GM12878 (cell line): ENCODE data around the gene KCNB1. TPM values are rescaled to one million over a fixed set of nuclear protein-coding genes. Genes with fewer than 3 reads are reported as not detected.

Source experiments
- ATAC-seq: fragments of 200-7000 bp; cut with Tn5 transposase; 3 replicates; pipeline ENCODE4 v1.9.1; 2020; ENCODE audit warnings: mild to moderate bottlenecking, moderate library complexity
- BruUV-seq: library from RNA; stranded (reverse); fragments of 400-500 nt; replicated peaks from 2 replicates; lab custom pipeline; 2021; lab: Mats Ljungman, UMichigan
- CTCF ChIA-PET: fragments of 300-600 bp; sonication (Branson Sonifier 250); formaldehyde crosslinking; extraction: SDS; loops from one replicate; lab custom pipeline; 2021; ENCODE audit warnings: inconsistent platforms; lab: Yijun Ruan, JAX
- POLR2A ChIA-PET: fragments of 350-600 bp; formaldehyde crosslinking; extraction: SDS; loops from one replicate; lab custom pipeline; 2021; ENCODE audit warnings: inconsistent platforms; lab: Charles Lee
- RAD21 ChIA-PET: fragments of 300-600 bp; sonication (Branson Sonifier 250); formaldehyde crosslinking; loops from one replicate; lab custom pipeline; 2023; ENCODE audit warnings: antibody characterized with exemption; ENCODE audit not compliant: unreplicated experiment; lab: Charles Lee
- SMC1A ChIA-PET: fragments of 300-600 bp; sonication (Branson Sonifier 250); formaldehyde crosslinking; loops from one replicate; lab custom pipeline; 2023; ENCODE audit not compliant: unreplicated experiment, uncharacterized antibody; lab: Charles Lee
- DNase-seq: peaks from one replicate; pipeline ENCODE4 v3.0.0-alpha.2; 2011; ENCODE audit warnings: low read depth, low spot score
- FAIRE-seq: peaks from 3 replicates; lab custom pipeline; 2011; peaks lifted over from hg19 to GRCh38; lab: Jason Lieb, UNC
- H2AFZ ChIP-seq: 2 replicates; pipeline ENCODE4 v1.6.0; 2011; ENCODE audit warnings: low read depth, low read length, control low read depth; ENCODE audit not compliant: control insufficient read depth
- H3K27ac ChIP-seq: 2 replicates; pipeline ENCODE4 v1.5.1; 2011; ENCODE audit warnings: control low read depth; ENCODE audit not compliant: control insufficient read depth, insufficient read depth
- H3K27me3 ChIP-seq, 2 experiments: replicated peaks in 1 of 2; 2 replicates each; pipeline versions ENCODE4 v1.6.0 to v1.6.1; 2011; ENCODE audit warnings: low read length in 1 of 2; ENCODE audit not compliant: control insufficient read depth in 2 of 2, insufficient read depth in 2 of 2
- H3K36me3 ChIP-seq, 2 experiments: 2 replicates each; pipeline ENCODE4 v1.5.1; 2011; ENCODE audit warnings: low read length in 1 of 2; ENCODE audit not compliant: control insufficient read depth in 2 of 2, insufficient read depth in 2 of 2
- H3K4me1 ChIP-seq: 2 replicates; pipeline ENCODE4 v1.6.1; 2011; ENCODE audit warnings: mild to moderate bottlenecking, low read length, moderate library complexity, mixed read lengths; ENCODE audit not compliant: control insufficient read depth, insufficient read depth
- H3K4me2 ChIP-seq: 2 replicates; pipeline ENCODE4 v1.6.0; 2011; ENCODE audit warnings: control low read depth; ENCODE audit not compliant: control insufficient read depth, insufficient read depth
- H3K4me3 ChIP-seq: fragments of 200-600 bp; sonication (generic); 2 replicates; pipeline ENCODE4 v1.5.1; 2016
- H3K79me2 ChIP-seq: 2 replicates; pipeline ENCODE4 v1.6.0; 2011; ENCODE audit warnings: low read length; ENCODE audit not compliant: control insufficient read depth, insufficient read depth
- H3K9ac ChIP-seq: 2 replicates; pipeline ENCODE4 v1.8.0; 2011; ENCODE audit warnings: low read length, control low read depth, mixed read lengths; ENCODE audit not compliant: control insufficient read depth, insufficient read depth
- H3K9me3 ChIP-seq: replicated peaks from 3 replicates; pipeline ENCODE4 v1.5.1; 2011; ENCODE audit warnings: mild to moderate bottlenecking, low read length; ENCODE audit not compliant: control insufficient read depth, insufficient read depth
- H4K20me1 ChIP-seq: 2 replicates; pipeline ENCODE4 v1.6.0; 2011; ENCODE audit not compliant: control insufficient read depth, insufficient read depth
- ATF3 ChIP-seq: IDR thresholded peaks from 2 replicates; pipeline ENCODE4 v1.6.1; 2011; ENCODE audit warnings: low read depth, mild to moderate bottlenecking, low read length, moderate library complexity, borderline replicate concordance; ENCODE audit errors: extremely low read depth
- IRF3 ChIP-seq: fragments of 450-650 bp; IDR thresholded peaks from 2 replicates; pipeline ENCODE4 v1.6.1; 2014; ENCODE audit warnings: mild to moderate bottlenecking
- MEF2B ChIP-seq: fragments of 450-650 bp; IDR thresholded peaks from 2 replicates; pipeline ENCODE4 v1.6.1; 2018; ENCODE audit warnings: mild to moderate bottlenecking, moderate library complexity; ENCODE audit not compliant: partially characterized antibody, poor library complexity, severe bottlenecking
- POU2F2 ChIP-seq: IDR thresholded peaks from 3 replicates; pipeline ENCODE4 v1.6.1; 2011; ENCODE audit warnings: low read depth, mild to moderate bottlenecking, low read length, borderline replicate concordance
- STAT3 ChIP-seq: IDR thresholded peaks from 2 replicates; pipeline ENCODE4 v1.6.1; 2011; ENCODE audit warnings: low read depth, low read length, improper control_type of control experiment
- USF2 ChIP-seq: IDR thresholded peaks from 2 replicates; pipeline ENCODE4 v1.6.1; 2011; ENCODE audit warnings: low read depth, low read length, improper control_type of control experiment, borderline replicate concordance
- ZBTB40 ChIP-seq: fragments of 450-650 bp; IDR thresholded peaks from 2 replicates; pipeline ENCODE4 v1.6.1; 2016; ENCODE audit warnings: mild to moderate bottlenecking, moderate library complexity, borderline replicate concordance
- WGBS: methylation state at CpG from one replicate; pipeline ENCODE4 v1.1.6; 2016; ENCODE audit warnings: low lambda C conversion rate; ENCODE audit not compliant: insufficient replicate concordance, insufficient coverage; ENCODE audit errors: missing lambda C conversion rate; 5-methylcytosine and 5-hydroxymethylcytosine counted together
- in situ Hi-C: fragments of 300-500 bp; cut with MboI; formaldehyde crosslinking; loops from 9 replicates; pipeline ENCODE4 v1.14.3; 2018; ENCODE audit warnings: mixed read lengths
- intact Hi-C: fragments of 100-400 bp; cut with micrococcal nuclease; formaldehyde crosslinking; loops from one replicate; pipeline ENCODE4 v1.14.2; 2022; ENCODE audit not compliant: unreplicated experiment
- polyA plus RNA-seq, 11 experiments: library from polyadenylated mRNA; depleted of rRNA in 4 of 11; unstranded in 6 of 11; stranded (reverse) in 5 of 11; fragments of >200 nt; fragmentation: Nextera tagmentation in 4 of 11; fragmentation: Illumina TruSeq in 1 of 11; extraction: Ambion mirVana in 4 of 11; extraction: Trizol in 1 of 11; gene quantifications; 1 replicate in 1 of 11; 2 replicates in 10 of 11; pipeline versions ENCODE4 v1.2.1 to v1.2.3, GENCODE V29; 2011 to 2016; ENCODE audit warnings: inconsistent platforms in 2 of 11, missing spikeins in 2 of 11, low read depth in 1 of 11
- total RNA-seq, 4 experiments: library from RNA; depleted of rRNA in 3 of 4; stranded (reverse); fragments of >200 nt in 3 of 4; fragmentation: Illumina TruSeq in 1 of 4; extraction: Trizol in 1 of 4; gene quantifications; 2 replicates each; pipeline versions ENCODE4 v1.2.1 to v1.2.3, GENCODE V29; 2013 to 2021

KCNB1 gene
- total and polyA plus RNA-seq, 10 of the 15 experiments (the other 5 are each of a cell fraction or from before 2014, with no cell fraction given) = 0.02 to 0.08 (median 0.03) TPM; not detected in 7

- BruUV-seq = no TSS peak
- ATAC-seq (no peak), FAIRE-seq (no peak), DNase-seq (no peak)
- H3K79me2 ChIP-seq = no peaks in the 10 kb centered on the region
- in situ Hi-C loops = no loop called here
- ChIA-PET CTCF (no interaction called here), POLR2A (no interaction called here), RAD21 (no interaction called here), SMC1A (no interaction called here)
- no peaks in the 10 kb centered on the region for H3K9me3 ChIP-seq
- 27% methylated on average over 5 of the region's 5 CpGs for WGBS
- H3K4me1 ChIP-seq = no peaks in the 10 kb centered on the region
- no peak overlapping the region for H3K4me3 ChIP-seq
- intact Hi-C loops = no loop called here
- no peaks in the 10 kb centered on the region for H4K20me1 ChIP-seq
- peaks cover 0 to 4% of the 10 kb centered on the region in 2 experiments; a peak in 2 of 4 replicates for H3K27me3 ChIP-seq
- TF ChIP-seq STAT3 (no peak), ATF3 (no peak), POU2F2 (no peak), MEF2B (no peak), IRF3 (no peak), USF2 (no peak), ZBTB40 (no peak)
- H3K9ac ChIP-seq = no peak overlapping the region
- H3K36me3 ChIP-seq = no peaks in the 10 kb centered on the region
- no peak overlapping the region for H3K4me2 ChIP-seq
- H3K27ac ChIP-seq = no peak overlapping the region
- no peak overlapping the region for H2AFZ ChIP-seq
These were observed 46.8 kb downstream of the KCNB1 start for GRCh38 chr20:49435639-49436038.
